Tibial artery (tissue), 4 donors: ENCODE measurements around the gene FAM171A2.

ENCODE experiments used
- DNase-seq, 2 donors: peaks; one replicate each; pipeline ENCODE4 v3.0.0-alpha.2; 2019
- H3K27ac ChIP-seq, 2 donors: fragments of 200-600 bp; sonication (generic) in 1 of 2; 1 replicate in 1 of 2; 2 replicates in 1 of 2; pipeline ENCODE4 v1.5.1; 2018 to 2019; ENCODE audit warnings: mild to moderate bottlenecking in 1 of 2
- H3K27me3 ChIP-seq, 2 donors: fragments of 200-600 bp; sonication (generic) in 1 of 2; one replicate each; pipeline versions ENCODE4 v1.5.1 to v1.6.0; 2016 to 2019
- H3K36me3 ChIP-seq, 3 donors: fragments of 200-600 bp; sonication (generic) in 2 of 3; one replicate each; pipeline ENCODE4 v1.5.1; 2016 to 2019; ENCODE audit warnings: mild to moderate bottlenecking in 2 of 3
- H3K4me1 ChIP-seq, 4 donors: fragments of 200-600 bp; sonication (generic) in 2 of 4; 1 replicate in 3 of 4; 2 replicates in 1 of 4; pipeline ENCODE4 v1.5.1; 2016 to 2019
- H3K4me3 ChIP-seq, 2 donors: fragments of 200-600 bp; sonication (generic) in 1 of 2; 1 replicate in 1 of 2; 2 replicates in 1 of 2; pipeline ENCODE4 v1.5.1; 2018 to 2019; ENCODE audit warnings: mild to moderate bottlenecking in 2 of 2
- H3K9me3 ChIP-seq, 3 donors: fragments of 200-600 bp; sonication (generic) in 1 of 3; one replicate each; pipeline ENCODE4 v1.5.1; 2016 to 2019
- intact Hi-C: fragments of 100-400 bp; cut with DNase I; formaldehyde crosslinking; loops from one replicate; pipeline ENCODE4 v1.15.0; 2023; ENCODE audit warnings: low total_unique reads
- TF ChIP-seq, protein P1 (sequence below), 2 experiments: fragments of 200-600 bp in 1 of 2; fragments of 450-650 bp in 1 of 2; IDR thresholded peaks; one replicate each; pipeline ENCODE4 v1.5.1; 2017 to 2019; ENCODE audit warnings: antibody characterized with exemption in 2 of 2, mild to moderate bottlenecking in 1 of 2, moderate library complexity in 1 of 2

FAM171A2 gene

DNA sequence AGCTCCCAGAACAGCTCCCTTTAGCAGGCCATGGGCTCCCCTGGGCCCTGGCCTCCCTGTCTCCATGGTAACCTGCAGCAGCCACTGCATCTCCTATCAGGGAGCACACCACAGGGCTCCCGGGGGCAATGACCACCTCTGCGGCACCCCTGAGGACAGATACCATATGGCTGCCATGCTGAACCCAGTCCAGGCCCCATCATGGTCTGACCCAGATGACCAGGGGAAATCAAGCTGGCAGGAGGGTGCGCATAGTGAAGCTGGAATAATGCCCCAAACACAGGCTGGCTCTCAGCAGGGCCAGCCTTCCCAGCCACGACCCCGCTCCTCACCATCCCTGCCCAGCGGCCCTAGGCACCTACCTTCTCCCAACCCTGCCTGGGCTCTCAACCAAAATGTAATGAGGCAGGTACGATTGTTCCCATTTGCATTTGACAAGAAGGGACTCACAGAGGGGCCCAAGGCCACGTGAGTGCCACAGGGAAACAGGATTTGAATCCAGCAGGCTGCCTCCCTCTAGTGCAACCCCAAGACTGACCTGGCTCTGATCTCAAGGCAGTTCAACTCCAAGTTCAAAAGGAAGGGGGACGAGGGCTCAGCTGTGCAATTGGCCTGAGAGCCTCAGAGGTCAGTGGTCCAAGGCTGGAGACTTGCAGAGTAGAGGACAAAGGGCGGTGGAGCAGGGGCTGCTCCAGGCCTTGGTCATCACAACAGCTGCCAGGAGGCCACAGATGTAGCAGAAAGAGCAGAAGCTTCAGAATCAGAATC is 52.9 kb downstream of the FAM171A2 start:
- peaks cover 0 to 34% (median 29%) of the 10 kb centered on the region in 4 donors for H3K4me1 ChIP-seq
- no peak overlapping the region for H3K27ac ChIP-seq
- H3K36me3 ChIP-seq: no peaks in the 10 kb centered on the region
- peaks cover 0 to 73% of the 10 kb centered on the region in 2 donors for H3K27me3 ChIP-seq
- intact Hi-C loops: no loop called here
- no peaks in the 10 kb centered on the region for H3K9me3 ChIP-seq
- DNase-seq: no peak
- no peak overlapping the region for H3K4me3 ChIP-seq
- TF ChIP-seq, protein P1, sequence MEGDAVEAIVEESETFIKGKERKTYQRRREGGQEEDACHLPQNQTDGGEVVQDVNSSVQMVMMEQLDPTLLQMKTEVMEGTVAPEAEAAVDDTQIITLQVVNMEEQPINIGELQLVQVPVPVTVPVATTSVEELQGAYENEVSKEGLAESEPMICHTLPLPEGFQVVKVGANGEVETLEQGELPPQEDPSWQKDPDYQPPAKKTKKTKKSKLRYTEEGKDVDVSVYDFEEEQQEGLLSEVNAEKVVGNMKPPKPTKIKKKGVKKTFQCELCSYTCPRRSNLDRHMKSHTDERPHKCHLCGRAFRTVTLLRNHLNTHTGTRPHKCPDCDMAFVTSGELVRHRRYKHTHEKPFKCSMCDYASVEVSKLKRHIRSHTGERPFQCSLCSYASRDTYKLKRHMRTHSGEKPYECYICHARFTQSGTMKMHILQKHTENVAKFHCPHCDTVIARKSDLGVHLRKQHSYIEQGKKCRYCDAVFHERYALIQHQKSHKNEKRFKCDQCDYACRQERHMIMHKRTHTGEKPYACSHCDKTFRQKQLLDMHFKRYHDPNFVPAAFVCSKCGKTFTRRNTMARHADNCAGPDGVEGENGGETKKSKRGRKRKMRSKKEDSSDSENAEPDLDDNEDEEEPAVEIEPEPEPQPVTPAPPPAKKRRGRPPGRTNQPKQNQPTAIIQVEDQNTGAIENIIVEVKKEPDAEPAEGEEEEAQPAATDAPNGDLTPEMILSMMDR (IDR thresholded peaks at IDR 0.05): no peak

DNA sequence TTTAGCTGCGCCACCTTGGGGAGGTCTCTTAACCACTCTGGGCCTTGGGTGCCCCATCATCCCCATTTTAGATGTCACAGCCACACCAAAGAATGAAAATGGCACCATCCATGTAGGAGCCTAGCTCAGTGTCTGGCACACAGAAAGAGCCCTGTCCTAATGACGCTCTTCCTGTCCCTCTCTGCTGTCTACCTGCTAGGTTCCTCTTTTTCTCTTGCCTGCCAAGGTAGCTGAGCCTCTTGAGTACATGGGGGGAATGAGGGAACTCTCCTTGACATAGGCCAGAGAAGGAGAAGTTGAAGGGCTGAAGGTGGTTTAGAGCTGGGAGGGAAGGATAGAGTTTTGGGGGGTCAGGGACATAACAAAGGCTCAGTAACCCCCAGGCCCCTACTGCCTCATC is 53.5 kb downstream of the FAM171A2 start:
- intact Hi-C loops: no loop called here
- H3K27ac ChIP-seq: no peak overlapping the region

DNA sequence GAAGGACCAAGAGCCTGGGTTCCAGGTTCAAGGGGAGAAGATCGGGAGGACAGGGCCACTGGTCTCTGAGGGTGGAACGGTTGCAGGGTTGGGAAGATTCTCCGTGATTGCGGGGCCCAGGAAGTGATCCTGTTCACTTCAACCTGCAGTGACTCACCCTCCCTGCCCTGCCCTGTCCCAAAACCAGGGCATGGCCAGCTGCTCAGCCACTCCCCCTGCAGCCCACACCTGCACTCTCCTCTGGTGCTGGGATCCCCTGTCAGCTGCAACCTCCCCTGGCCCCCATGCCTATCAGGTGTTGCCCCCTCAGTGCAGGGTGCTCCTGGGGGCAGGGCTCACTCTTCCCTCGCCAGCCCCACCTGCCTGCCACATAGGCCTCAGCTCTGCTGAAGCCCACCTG is 54.2 kb downstream of the FAM171A2 start:
- TF ChIP-seq, protein P1 (IDR thresholded peaks at IDR 0.05): no peak
- peaks cover 0 to 73% of the 10 kb centered on the region in 2 donors for H3K27me3 ChIP-seq
- H3K27ac ChIP-seq: no peak overlapping the region
- no peak for DNase-seq
- no peaks in the 10 kb centered on the region for H3K36me3 ChIP-seq
- H3K4me1 ChIP-seq: peaks cover 0 to 22% (median 17%) of the 10 kb centered on the region in 4 donors
- no peak overlapping the region for H3K4me3 ChIP-seq
- intact Hi-C loops: no loop called here
- H3K9me3 ChIP-seq: no peaks in the 10 kb centered on the region

More for the DNA sequence above, 53.5 kb downstream of the FAM171A2 start:
- no peak overlapping the region for H3K4me3 ChIP-seq
- no peak for DNase-seq
- H3K4me1 ChIP-seq: peaks cover 0 to 29% (median 24%) of the 10 kb centered on the region in 4 donors
- peaks cover 0 to 73% of the 10 kb centered on the region in 2 donors for H3K27me3 ChIP-seq
- no peaks in the 10 kb centered on the region for H3K9me3 ChIP-seq
- no peaks in the 10 kb centered on the region for H3K36me3 ChIP-seq
- TF ChIP-seq, protein P1 (IDR thresholded peaks at IDR 0.05): no peak

DNA sequence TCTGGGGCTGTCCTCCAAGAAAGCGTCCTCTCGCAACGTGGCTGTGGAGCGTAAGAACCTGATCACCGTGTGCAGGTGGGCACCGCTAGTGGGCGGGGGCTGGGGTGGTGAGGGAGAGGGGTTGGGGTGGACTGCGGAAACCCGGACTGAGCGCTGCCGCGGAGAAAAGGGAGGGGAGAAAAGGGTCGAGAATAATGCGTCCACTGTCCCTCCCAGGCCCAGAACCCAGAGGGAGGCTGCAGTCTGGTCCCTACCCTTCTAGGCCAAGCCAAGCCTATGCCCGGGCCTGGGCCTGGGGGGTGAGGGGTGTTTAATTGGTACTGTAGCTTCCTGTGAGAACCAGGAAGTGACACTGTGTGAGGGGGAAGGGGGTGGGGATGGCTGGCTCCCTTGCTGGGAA is 54.8 kb downstream of the FAM171A2 start:
- Histone ChIP-seq H3K27me3 (peaks cover 0 to 72% of the 10 kb centered on the region in 2 donors), H3K9me3 (no peaks in the 10 kb centered on the region), H3K27ac (no peak overlapping the region), H3K4me1 (peaks cover 0 to 21% (median 17%) of the 10 kb centered on the region in 4 donors), H3K36me3 (no peaks in the 10 kb centered on the region), H3K4me3 (peak overlapping the region; percentile 35 to 49)
- intact Hi-C loops: no loop called here
- TF ChIP-seq, protein P1 (IDR thresholded peaks at IDR 0.05): no peak
- no peak for DNase-seq

DNA sequence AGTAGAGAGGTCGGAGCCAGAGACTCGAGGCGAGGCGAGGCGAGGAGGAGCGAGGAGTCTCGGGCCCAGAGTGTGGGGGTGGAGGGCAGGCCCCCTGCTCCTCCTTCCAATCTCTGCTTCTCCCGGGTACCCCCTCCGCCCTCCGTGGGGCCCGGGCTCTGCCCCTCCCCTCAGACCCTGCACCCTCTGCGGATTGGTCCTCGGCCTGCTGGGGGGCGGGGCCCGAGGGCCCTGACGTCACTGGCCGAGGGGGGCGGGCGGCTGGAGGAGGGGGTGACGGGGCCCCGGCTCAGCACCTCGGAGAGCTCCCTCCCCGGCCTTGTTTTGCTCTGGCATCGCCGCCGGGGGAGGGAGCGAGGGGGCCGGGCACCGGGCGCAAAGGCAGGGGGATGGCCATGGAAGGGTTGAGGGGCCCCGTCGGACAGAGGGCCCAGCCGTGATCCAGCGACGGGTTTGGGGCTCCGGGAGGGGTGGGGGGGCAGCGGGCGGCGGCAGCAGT is 55.3 kb downstream of the FAM171A2 start, which contains the start of gene RUNDC3A:
TSS of gene RUNDC3A (plus strand) at position 282 of the 499 bp plus-strand sequence. CDS start 232 bp downstream, outside the sequence.
- Histone ChIP-seq H3K36me3 (no peaks in the 10 kb centered on the region), H3K27me3 (peaks cover 0 to 72% of the 10 kb centered on the region in 2 donors), H3K27ac (no peak within 1 kb of the TSS), H3K9me3 (no peaks in the 10 kb centered on the region), H3K4me1 (peaks cover 0 to 21% (median 17%) of the 10 kb centered on the region in 4 donors), H3K4me3 (peak within 1 kb of the TSS; percentile 35 to 49)
- TF ChIP-seq, protein P1 (IDR thresholded peaks at IDR 0.05): no peak
- peak; percentile 61 to 81 for DNase-seq
- intact Hi-C loops: no loop called here
